ENCODE measurements around the gene NDUFB8. TPM values are rescaled to one million over a fixed set of nuclear protein-coding genes. Genes with fewer than 3 reads are reported as not detected.

Gene NDUFB8
- total and polyA plus RNA-seq, 2 donors = 222 to 284 TPM

GRCh38 chr10:100480002-100480401, 49.7 kb downstream of the NDUFB8 start:
- peaks cover 6 to 20% of the 10 kb centered on the region in 2 donors for H3K4me1 ChIP-seq (ENCODE audit: control insufficient read depth in 2 of 2, insufficient read depth in 2 of 2, low read length in 2 of 2)
- WGBS = 95% methylated on average over 2 of the region's 2 CpGs
- no peak overlapping the region for H3K4me3 ChIP-seq (ENCODE audit: low read length in 2 of 2)
- H3K27me3 ChIP-seq (ENCODE audit: control insufficient read depth in 2 of 2, insufficient read depth in 1 of 2, low read length in 1 of 2) = peaks cover 0 to 49% of the 10 kb centered on the region in 2 donors
- no peak overlapping the region for H3K27ac ChIP-seq (ENCODE audit: low read depth in 1 of 2, low read length in 1 of 2)
- H3K36me3 ChIP-seq (ENCODE audit: control insufficient read depth in 2 of 2, insufficient read depth in 2 of 2, low read length in 1 of 2) = peaks cover 1 to 3% of the 10 kb centered on the region in 2 donors
- DNase-seq (ENCODE audit: low read depth in 6 of 9, low spot score in 9 of 9) = no peak
- peaks cover 0 to 7% of the 10 kb centered on the region in 2 donors for H3K9me3 ChIP-seq (ENCODE audit: control insufficient read depth in 2 of 2, insufficient read depth in 1 of 2, low read length in 1 of 2)

- Histone ChIP-seq H3K27me3 (ENCODE audit: control insufficient read depth in 2 of 2, insufficient read depth in 1 of 2, low read length in 1 of 2) (peaks cover 0 to 49% of the 10 kb centered on the region in 2 donors), H3K27ac (ENCODE audit: low read depth in 1 of 2, low read length in 1 of 2) (no peak overlapping the region), H3K36me3 (ENCODE audit: control insufficient read depth in 2 of 2, insufficient read depth in 2 of 2, low read length in 1 of 2) (no peaks in the 10 kb centered on the region), H3K4me1 (ENCODE audit: control insufficient read depth in 2 of 2, insufficient read depth in 2 of 2, low read length in 2 of 2) (peaks cover 6 to 20% of the 10 kb centered on the region in 2 donors), H3K9me3 (ENCODE audit: control insufficient read depth in 2 of 2, insufficient read depth in 1 of 2, low read length in 1 of 2) (peaks cover 0 to 7% of the 10 kb centered on the region in 2 donors), H3K4me3 (ENCODE audit: low read length in 2 of 2) (no peak overlapping the region)
- DNase-seq (ENCODE audit: low read depth in 6 of 9, low spot score in 9 of 9) = no peak
- 24% methylated on average over 4 of the region's 4 CpGs for WGBS
Observed at GRCh38 chr10:100479037-100479436, 50.6 kb downstream of the NDUFB8 start.

GRCh38 chr10:100477970-100478369, 51.7 kb downstream of the NDUFB8 start:
- Histone ChIP-seq H3K4me1 (ENCODE audit: control insufficient read depth in 2 of 2, insufficient read depth in 2 of 2, low read length in 2 of 2) (peaks cover 6 to 17% of the 10 kb centered on the region in 2 donors), H3K27ac (ENCODE audit: low read depth in 1 of 2, low read length in 1 of 2) (no peak overlapping the region), H3K4me3 (ENCODE audit: low read length in 2 of 2) (no peak overlapping the region), H3K36me3 (ENCODE audit: control insufficient read depth in 2 of 2, insufficient read depth in 2 of 2, low read length in 1 of 2) (no peaks in the 10 kb centered on the region), H3K27me3 (ENCODE audit: control insufficient read depth in 2 of 2, insufficient read depth in 1 of 2, low read length in 1 of 2) (peaks cover 0 to 47% of the 10 kb centered on the region in 2 donors), H3K9me3 (ENCODE audit: control insufficient read depth in 2 of 2, insufficient read depth in 1 of 2, low read length in 1 of 2) (peaks cover 0 to 7% of the 10 kb centered on the region in 2 donors)
- 62% methylated on average over 5 of the region's 5 CpGs for WGBS
- no peak for DNase-seq (ENCODE audit: low read depth in 6 of 9, low spot score in 9 of 9)

Other genes starting within 250 kb of the NDUFB8 start
- gene BLOC1S2, start 243.2 kb downstream of the NDUFB8 start, total RNA-seq = 49.9 TPM
- 114 TPM for gene BLOC1S2, start 243.2 kb downstream of the NDUFB8 start, polyA plus RNA-seq
- 0.19 TPM for gene PKD2L1, start 199.6 kb downstream of the NDUFB8 start, total RNA-seq
- gene PKD2L1, start 199.6 kb downstream of the NDUFB8 start, polyA plus RNA-seq = 6.1 TPM
- gene SCD, start 182.6 kb downstream of the NDUFB8 start, total RNA-seq = 22.0 TPM
- gene SCD, start 182.6 kb downstream of the NDUFB8 start, polyA plus RNA-seq = 26.0 TPM
- 0.14 TPM for gene WNT8B, start 66.9 kb downstream of the NDUFB8 start, total RNA-seq
- 0.18 TPM for gene WNT8B, start 66.9 kb downstream of the NDUFB8 start, polyA plus RNA-seq
- gene SEC31B, start 10.0 kb downstream of the NDUFB8 start, total RNA-seq = 10.5 TPM
- 70.7 TPM for gene SEC31B, start 10.0 kb downstream of the NDUFB8 start, polyA plus RNA-seq
- 7.3 TPM for gene HIF1AN, start 6.1 kb upstream of the NDUFB8 start, total RNA-seq
- 7.4 TPM for gene HIF1AN, start 6.1 kb upstream of the NDUFB8 start, polyA plus RNA-seq
- gene PAX2, start 215.7 kb upstream of the NDUFB8 start, total RNA-seq = 0.09 TPM
- 0.43 TPM for gene PAX2, start 215.7 kb upstream of the NDUFB8 start, polyA plus RNA-seq